Measurements from ENCODE around the gene ARHGAP26. TPM values are rescaled to one million over a fixed set of nuclear protein-coding genes. Genes with fewer than 3 reads are reported as not detected.

ARHGAP26 gene
- total RNA-seq, 1 experiment from 2014 or later = 79.8 TPM

GRCh38 chr5:143182901-143183820 is 413.0 kb downstream of the ARHGAP26 start:
- Mint-ChIP-seq H3K36me3 (ENCODE audit: insufficient read depth, unreplicated experiment) (peaks cover 9% of the 10 kb centered on the region), H3K4me3 (ENCODE audit: unreplicated experiment) (no peak overlapping the region), H3K9me3 (ENCODE audit: unreplicated experiment) (no peaks in the 10 kb centered on the region), H3K27ac (ENCODE audit: unreplicated experiment) (no peak overlapping the region), H3K27me3 (ENCODE audit: insufficient read depth, unreplicated experiment) (no peaks in the 10 kb centered on the region), H3K4me1 (ENCODE audit: low read depth, unreplicated experiment) (peaks cover 9% of the 10 kb centered on the region)
- no peaks in the 10 kb centered on the region for H3K4me1 ChIP-seq
- TF ChIP-seq CTCF (IDR thresholded peaks at IDR 0.05; ENCODE audit: insufficient read depth in 1 of 2, low read depth in 1 of 2, low read length in 1 of 2, severe bottlenecking in 1 of 2, unreplicated experiment in 1 of 2) = no peak
- ChIA-PET CTCF (interaction anchor here (0.7 kb wide), 1 partner anchor 539 kb away, joined by 5 read pairs; no protein-coding TSS in a partner anchor), POLR2A (no interaction called here)
- intact Hi-C loops (cut with micrococcal nuclease; ENCODE audit: unreplicated experiment) = no loop called here
- no peak overlapping the region for H3K4me3 ChIP-seq (ENCODE audit: low read depth, low read length)
- no peak for DNase-seq
- BruUV-seq (replicated peaks) = no TSS peak
- no peaks in the 10 kb centered on the region for H3K9me3 ChIP-seq
- H3K27me3 ChIP-seq (replicated peaks; ENCODE audit: control insufficient read depth, insufficient read depth, low read length) = no peaks in the 10 kb centered on the region
- no peaks in the 10 kb centered on the region; the same call in 1 of the 2 replicates for H3K36me3 ChIP-seq (ENCODE audit: control insufficient read depth, insufficient read depth, low read length)

DNA sequence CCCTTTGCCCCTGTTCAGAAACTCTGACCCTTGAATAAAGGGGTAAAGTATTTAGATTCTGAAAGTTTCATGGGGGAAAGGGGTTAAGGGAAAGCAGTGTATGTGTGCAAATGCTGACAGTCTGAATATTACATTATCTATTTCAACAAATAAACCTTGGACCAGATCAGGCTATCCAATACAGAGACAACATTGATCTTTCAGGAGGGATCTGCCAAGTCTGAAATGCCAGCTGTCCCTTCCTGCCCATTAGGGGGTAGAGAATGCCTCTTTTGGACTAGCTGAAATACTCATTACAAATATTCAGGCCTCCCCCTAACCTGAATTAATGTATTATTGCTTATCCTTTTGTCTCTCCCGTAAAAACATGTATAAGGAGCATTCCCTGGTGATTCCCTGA is 413.8 kb downstream of the ARHGAP26 start:
- no TSS peak for BruUV-seq (replicated peaks)
- Histone ChIP-seq H3K36me3 (ENCODE audit: control insufficient read depth, insufficient read depth, low read length) (no peaks in the 10 kb centered on the region; the same call in 1 of the 2 replicates), H3K4me3 (ENCODE audit: low read depth, low read length) (no peak overlapping the region), H3K9me3 (no peaks in the 10 kb centered on the region), H3K4me1 (no peaks in the 10 kb centered on the region), H3K27me3 (replicated peaks; ENCODE audit: control insufficient read depth, insufficient read depth, low read length) (no peaks in the 10 kb centered on the region)
- H3K27ac Mint-ChIP-seq (ENCODE audit: unreplicated experiment) = no peak overlapping the region
- peaks cover 9% of the 10 kb centered on the region for H3K36me3 Mint-ChIP-seq (ENCODE audit: insufficient read depth, unreplicated experiment)
- no peak for TF ChIP-seq CTCF (IDR thresholded peaks at IDR 0.05; ENCODE audit: insufficient read depth in 1 of 2, low read depth in 1 of 2, low read length in 1 of 2, severe bottlenecking in 1 of 2, unreplicated experiment in 1 of 2)
- H3K4me1 Mint-ChIP-seq (ENCODE audit: low read depth, unreplicated experiment) = peaks cover 9% of the 10 kb centered on the region
- no peaks in the 10 kb centered on the region for H3K9me3 Mint-ChIP-seq (ENCODE audit: unreplicated experiment)
- DNase-seq = no peak
- intact Hi-C loops (cut with micrococcal nuclease; ENCODE audit: unreplicated experiment) = no loop called here
- CTCF ChIA-PET = no interaction called here
- H3K4me3 Mint-ChIP-seq (ENCODE audit: unreplicated experiment) = no peak overlapping the region
- H3K27me3 Mint-ChIP-seq (ENCODE audit: insufficient read depth, unreplicated experiment) = no peaks in the 10 kb centered on the region
- POLR2A ChIA-PET = no interaction called here

DNA sequence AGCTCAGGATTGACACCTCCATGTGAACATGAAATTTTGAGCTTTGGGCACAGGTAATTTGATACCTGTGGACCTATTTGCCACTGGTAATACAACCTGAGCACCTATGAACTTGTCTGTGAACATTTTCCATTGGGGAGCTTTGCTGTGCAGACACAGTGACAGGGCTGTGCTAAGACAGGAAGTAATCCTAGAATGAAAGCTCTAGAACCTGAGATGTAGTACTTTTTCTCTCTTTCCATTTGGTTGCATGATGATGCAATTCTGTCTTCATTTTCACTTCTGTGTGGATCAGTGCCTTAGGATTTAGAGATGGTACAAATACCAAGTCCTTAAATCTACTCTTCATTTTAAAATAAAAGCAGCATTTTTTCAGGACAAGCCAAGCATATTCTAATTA is 416.4 kb downstream of the ARHGAP26 start:
- DNase-seq = no peak
- peaks cover 9% of the 10 kb centered on the region for H3K4me1 Mint-ChIP-seq (ENCODE audit: low read depth, unreplicated experiment)
- intact Hi-C loops (cut with micrococcal nuclease; ENCODE audit: unreplicated experiment) = no loop called here
- H3K9me3 Mint-ChIP-seq (ENCODE audit: unreplicated experiment) = no peaks in the 10 kb centered on the region
- H3K4me1 ChIP-seq = no peaks in the 10 kb centered on the region
- no peak overlapping the region for H3K4me3 ChIP-seq (ENCODE audit: low read depth, low read length)
- H3K36me3 Mint-ChIP-seq (ENCODE audit: insufficient read depth, unreplicated experiment) = no peaks in the 10 kb centered on the region
- no peaks in the 10 kb centered on the region for H3K27me3 ChIP-seq (replicated peaks; ENCODE audit: control insufficient read depth, insufficient read depth, low read length)
- H3K36me3 ChIP-seq (ENCODE audit: control insufficient read depth, insufficient read depth, low read length) = no peaks in the 10 kb centered on the region
- no peaks in the 10 kb centered on the region for H3K9me3 ChIP-seq
- no peak overlapping the region for H3K27ac Mint-ChIP-seq (ENCODE audit: unreplicated experiment)
- H3K4me3 Mint-ChIP-seq (ENCODE audit: unreplicated experiment) = no peak overlapping the region
- ChIA-PET CTCF (interaction anchor here (0.6 kb wide), 1 partner anchor 48 kb away, joined by 8 read pairs; no protein-coding TSS in a partner anchor), POLR2A (no interaction called here)
- no TSS peak for BruUV-seq (replicated peaks)
- no peaks in the 10 kb centered on the region for H3K27me3 Mint-ChIP-seq (ENCODE audit: insufficient read depth, unreplicated experiment)
- TF ChIP-seq CTCF (IDR thresholded peaks at IDR 0.05; ENCODE audit: insufficient read depth in 1 of 2, low read depth in 1 of 2, low read length in 1 of 2, severe bottlenecking in 1 of 2, unreplicated experiment in 1 of 2) = no peak
